HEK293 (cell line): ENCODE data around the gene FAM210A.

Source experiments
- CTCF ChIA-PET: fragments of 350-600 bp; formaldehyde crosslinking; extraction: SDS; loops from one replicate; lab custom pipeline; 2021; ENCODE audit warnings: antibody characterized with exemption; lab: Yijun Ruan, JAX
- POLR2A ChIA-PET: fragments of 300-600 bp; formaldehyde crosslinking; extraction: SDS; loops from one replicate; lab custom pipeline; 2020; ENCODE audit warnings: antibody characterized with exemption, inconsistent platforms; lab: Yijun Ruan, JAX
- H3K27ac ChIP-seq: fragments of 200-500 bp; sonication (Bioruptor generic); 2 replicates; pipeline ENCODE4 v1.5.1; 2014; ENCODE audit warnings: low read depth, low read length, control low read depth, inconsistent platforms; ENCODE audit errors: extremely low read depth
- H3K36me3 ChIP-seq, 2 experiments: fragments of 200-500 bp in 1 of 2; sonication (Bioruptor generic) in 1 of 2; 1 replicate in 1 of 2; 2 replicates in 1 of 2; pipeline ENCODE4 v1.5.1; 2014 to 2017; ENCODE audit warnings: inconsistent platforms in 2 of 2, low read length in 2 of 2; ENCODE audit not compliant: control insufficient read depth in 2 of 2, insufficient read depth in 1 of 2
- H3K4me1 ChIP-seq: fragments of 200-500 bp; sonication (Bioruptor generic); 2 replicates; pipeline ENCODE4 v1.5.1; 2014; ENCODE audit warnings: mild to moderate bottlenecking, low read length, inconsistent platforms; ENCODE audit not compliant: control insufficient read depth, insufficient read depth
- H3K4me3 ChIP-seq: 2 replicates; pipeline ENCODE4 v1.5.1; 2011; ENCODE audit warnings: low read depth, mild to moderate bottlenecking, control low read depth, low read length, moderate library complexity
- H3K9me3 ChIP-seq: fragments of 200-500 bp; sonication (Bioruptor generic); 2 replicates; pipeline ENCODE4 v1.5.1; 2014; ENCODE audit warnings: low read depth, low read length, inconsistent platforms; ENCODE audit not compliant: control insufficient read depth, insufficient read depth
- IKZF3 ChIP-seq: fragments of 450-650 bp; IDR thresholded peaks from 2 replicates; pipeline ENCODE4 v1.5.0; 2018; ENCODE audit warnings: missing biosample characterization, mild to moderate bottlenecking, missing genetic modification characterization, moderate library complexity
- KLF1 ChIP-seq: fragments of 450-650 bp; formaldehyde crosslinking; IDR thresholded peaks from 2 replicates; pipeline ENCODE4 v1.5.1; 2016; ENCODE audit warnings: missing biosample characterization, missing genetic modification characterization
- KLF7 ChIP-seq: fragments of 450-650 bp; formaldehyde crosslinking; IDR thresholded peaks from 2 replicates; pipeline ENCODE4 v1.5.1; 2016; ENCODE audit warnings: missing biosample characterization, missing genetic modification characterization, borderline replicate concordance
- PRDM1 ChIP-seq: fragments of 450-650 bp; formaldehyde crosslinking; IDR thresholded peaks from 2 replicates; pipeline ENCODE4; 2016; ENCODE audit warnings: missing biosample characterization, missing genetic modification characterization
- ZBTB17 ChIP-seq: fragments of 450-650 bp; formaldehyde crosslinking; IDR thresholded peaks from 2 replicates; pipeline ENCODE4 v1.5.1; 2016; ENCODE audit warnings: missing biosample characterization, missing genetic modification characterization
- ZBTB48 ChIP-seq: fragments of 450-650 bp; formaldehyde crosslinking; IDR thresholded peaks from 2 replicates; pipeline ENCODE4 v1.5.1; 2016; ENCODE audit warnings: missing biosample characterization, missing genetic modification characterization
- ZFP37 ChIP-seq: fragments of 450-650 bp; formaldehyde crosslinking; IDR thresholded peaks from 2 replicates; pipeline ENCODE4 v1.5.1; 2016; ENCODE audit warnings: missing biosample characterization, missing genetic modification characterization
- ZNF10 ChIP-seq: fragments of 450-650 bp; formaldehyde crosslinking; IDR thresholded peaks from 2 replicates; pipeline ENCODE4 v1.5.1; 2017; ENCODE audit warnings: missing biosample characterization, missing genetic modification characterization
- ZNF121 ChIP-seq: fragments of 450-650 bp; formaldehyde crosslinking; IDR thresholded peaks from 2 replicates; pipeline ENCODE4 v1.5.1; 2016; ENCODE audit warnings: missing biosample characterization, missing genetic modification characterization
- ZNF157 ChIP-seq: fragments of 450-650 bp; formaldehyde crosslinking; IDR thresholded peaks from 2 replicates; pipeline ENCODE4 v1.5.1; 2016; ENCODE audit warnings: missing biosample characterization, missing genetic modification characterization
- ZNF302 ChIP-seq: fragments of 450-650 bp; formaldehyde crosslinking; IDR thresholded peaks from 2 replicates; pipeline ENCODE4 v1.5.1; 2016; ENCODE audit warnings: missing biosample characterization, missing genetic modification characterization, low read depth
- ZNF350 ChIP-seq: fragments of 450-650 bp; formaldehyde crosslinking; IDR thresholded peaks from 2 replicates; pipeline ENCODE4 v1.5.0; 2017; ENCODE audit warnings: missing biosample characterization, mild to moderate bottlenecking, missing genetic modification characterization
- ZNF354C ChIP-seq: fragments of 450-650 bp; formaldehyde crosslinking; IDR thresholded peaks from 2 replicates; pipeline ENCODE4 v1.5.1; 2016; ENCODE audit warnings: missing biosample characterization, missing genetic modification characterization, low read depth, borderline replicate concordance
- ZNF501 ChIP-seq: fragments of 450-650 bp; formaldehyde crosslinking; IDR thresholded peaks from 2 replicates; pipeline ENCODE4 v1.5.1; 2016; ENCODE audit warnings: missing biosample characterization, missing genetic modification characterization
- ZNF610 ChIP-seq: fragments of 450-650 bp; formaldehyde crosslinking; IDR thresholded peaks from 2 replicates; pipeline ENCODE4 v1.5.1; 2016; ENCODE audit warnings: missing biosample characterization, missing genetic modification characterization, borderline replicate concordance
- ZNF623 ChIP-seq: fragments of 450-650 bp; formaldehyde crosslinking; IDR thresholded peaks from 2 replicates; pipeline ENCODE4 v1.5.1; 2016; ENCODE audit warnings: missing biosample characterization, missing genetic modification characterization
- ZNF654 ChIP-seq: fragments of 450-650 bp; formaldehyde crosslinking; IDR thresholded peaks from 2 replicates; pipeline ENCODE4 v1.5.1; 2016; ENCODE audit warnings: low read depth, missing biosample characterization, missing genetic modification characterization
- ZNF660 ChIP-seq: fragments of 450-650 bp; IDR thresholded peaks from 2 replicates; pipeline ENCODE4 v1.5.1; 2018; ENCODE audit warnings: missing biosample characterization, mild to moderate bottlenecking, missing genetic modification characterization
- ZNF670 ChIP-seq: fragments of 450-650 bp; formaldehyde crosslinking; IDR thresholded peaks from 2 replicates; pipeline ENCODE4 v1.5.1; 2016; ENCODE audit warnings: missing biosample characterization, missing genetic modification characterization, low read depth
- ZNF776 ChIP-seq: fragments of 450-650 bp; formaldehyde crosslinking; IDR thresholded peaks from 2 replicates; pipeline ENCODE4 v1.5.0; 2017; ENCODE audit warnings: missing biosample characterization, missing genetic modification characterization, borderline replicate concordance
- ZNF791 ChIP-seq: fragments of 450-650 bp; formaldehyde crosslinking; IDR thresholded peaks from 2 replicates; pipeline ENCODE4 v1.5.1; 2016; ENCODE audit warnings: missing biosample characterization, missing genetic modification characterization
- TF ChIP-seq, protein P1 (sequence below): fragments of 450-650 bp; formaldehyde crosslinking; IDR thresholded peaks from 2 replicates; pipeline ENCODE4 v1.5.1; 2016; ENCODE audit warnings: missing biosample characterization, missing genetic modification characterization, borderline replicate concordance
- TF ChIP-seq, protein P2 (sequence below): fragments of 450-650 bp; formaldehyde crosslinking; IDR thresholded peaks from 2 replicates; pipeline ENCODE4 v1.5.1; 2017; ENCODE audit warnings: missing biosample characterization, missing genetic modification characterization
- TF ChIP-seq, protein P3 (sequence below): fragments of 450-650 bp; formaldehyde crosslinking; IDR thresholded peaks from 2 replicates; pipeline ENCODE4 v1.5.1; 2016; ENCODE audit warnings: missing biosample characterization, missing genetic modification characterization
- TF ChIP-seq, protein P4 (sequence below): fragments of 450-650 bp; formaldehyde crosslinking; IDR thresholded peaks from 2 replicates; pipeline ENCODE4 v1.5.1; 2016; ENCODE audit warnings: missing biosample characterization, missing genetic modification characterization
- TF ChIP-seq, protein P5 (sequence below): fragments of 450-650 bp; formaldehyde crosslinking; IDR thresholded peaks from 2 replicates; pipeline ENCODE4 v1.5.1; 2017; ENCODE audit warnings: missing biosample characterization, missing genetic modification characterization

Gene FAM210A

DNA sequence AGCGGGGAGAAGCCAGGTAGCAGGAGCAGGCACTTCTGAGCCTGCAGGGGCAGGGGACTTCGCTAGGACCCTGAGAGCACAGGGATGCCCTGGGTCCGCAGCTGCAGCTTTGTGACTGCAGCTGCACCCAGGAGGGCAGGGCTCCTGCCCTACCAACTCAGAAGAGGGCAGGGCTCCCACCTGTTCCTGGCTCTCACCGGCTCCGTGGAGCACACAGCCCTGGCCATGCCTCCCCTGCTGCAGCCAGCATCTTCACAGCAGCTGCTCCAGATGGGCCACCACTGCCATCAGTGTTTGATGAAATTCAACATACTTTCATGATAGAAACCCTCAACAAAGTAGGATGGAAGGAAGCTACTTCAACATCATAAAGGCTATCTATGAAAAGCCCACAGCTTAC lies 92.7 kb downstream of the FAM210A start (continued):
- TF ChIP-seq, protein P1, sequence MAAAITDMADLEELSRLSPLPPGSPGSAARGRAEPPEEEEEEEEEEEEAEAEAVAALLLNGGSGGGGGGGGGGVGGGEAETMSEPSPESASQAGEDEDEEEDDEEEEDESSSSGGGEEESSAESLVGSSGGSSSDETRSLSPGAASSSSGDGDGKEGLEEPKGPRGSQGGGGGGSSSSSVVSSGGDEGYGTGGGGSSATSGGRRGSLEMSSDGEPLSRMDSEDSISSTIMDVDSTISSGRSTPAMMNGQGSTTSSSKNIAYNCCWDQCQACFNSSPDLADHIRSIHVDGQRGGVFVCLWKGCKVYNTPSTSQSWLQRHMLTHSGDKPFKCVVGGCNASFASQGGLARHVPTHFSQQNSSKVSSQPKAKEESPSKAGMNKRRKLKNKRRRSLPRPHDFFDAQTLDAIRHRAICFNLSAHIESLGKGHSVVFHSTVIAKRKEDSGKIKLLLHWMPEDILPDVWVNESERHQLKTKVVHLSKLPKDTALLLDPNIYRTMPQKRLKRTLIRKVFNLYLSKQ (tag by site-specific recombination) = no peak
- TF ChIP-seq ZNF10 (tag by site-specific recombination) (no peak), ZNF157 (tag by site-specific recombination) (no peak), ZNF660 (tag by site-specific recombination) (no peak)
- TF ChIP-seq, all 188 proteins: peak for 0

DNA sequence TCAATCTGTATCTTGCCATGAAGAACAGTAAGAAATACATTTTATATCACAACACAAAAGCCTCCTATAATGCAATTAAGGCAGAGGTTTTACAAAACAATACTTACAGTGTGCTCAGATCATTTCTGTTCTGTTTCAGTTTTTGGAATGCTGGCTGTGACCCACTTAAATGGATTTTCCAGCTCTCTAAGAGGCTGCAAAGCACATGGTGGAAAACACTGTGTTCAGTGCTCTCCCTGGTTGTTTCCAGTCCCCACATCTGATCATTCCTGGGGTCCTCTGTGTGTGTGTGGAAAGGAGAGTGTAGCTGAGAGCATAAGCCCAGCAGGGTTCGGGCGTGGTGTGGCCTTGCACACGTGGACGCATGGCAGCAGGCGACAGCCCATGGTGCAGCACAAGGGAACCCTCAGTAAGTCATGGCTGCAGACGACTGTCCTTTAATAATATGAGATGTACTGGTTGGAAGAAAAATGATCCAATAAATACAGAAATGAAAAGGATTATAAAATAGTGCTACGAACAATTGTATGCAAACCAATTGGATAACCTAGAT lies 95.6 kb downstream of the FAM210A start:
- CTCF ChIA-PET = interaction anchor here (0.6 to 2.9 kb wide), 9 partner anchors 8 to 987 kb away, joined by 3 to 13 read pairs (median 4); partner anchors contain the start of genes FAM210A and MC5R

DNA sequence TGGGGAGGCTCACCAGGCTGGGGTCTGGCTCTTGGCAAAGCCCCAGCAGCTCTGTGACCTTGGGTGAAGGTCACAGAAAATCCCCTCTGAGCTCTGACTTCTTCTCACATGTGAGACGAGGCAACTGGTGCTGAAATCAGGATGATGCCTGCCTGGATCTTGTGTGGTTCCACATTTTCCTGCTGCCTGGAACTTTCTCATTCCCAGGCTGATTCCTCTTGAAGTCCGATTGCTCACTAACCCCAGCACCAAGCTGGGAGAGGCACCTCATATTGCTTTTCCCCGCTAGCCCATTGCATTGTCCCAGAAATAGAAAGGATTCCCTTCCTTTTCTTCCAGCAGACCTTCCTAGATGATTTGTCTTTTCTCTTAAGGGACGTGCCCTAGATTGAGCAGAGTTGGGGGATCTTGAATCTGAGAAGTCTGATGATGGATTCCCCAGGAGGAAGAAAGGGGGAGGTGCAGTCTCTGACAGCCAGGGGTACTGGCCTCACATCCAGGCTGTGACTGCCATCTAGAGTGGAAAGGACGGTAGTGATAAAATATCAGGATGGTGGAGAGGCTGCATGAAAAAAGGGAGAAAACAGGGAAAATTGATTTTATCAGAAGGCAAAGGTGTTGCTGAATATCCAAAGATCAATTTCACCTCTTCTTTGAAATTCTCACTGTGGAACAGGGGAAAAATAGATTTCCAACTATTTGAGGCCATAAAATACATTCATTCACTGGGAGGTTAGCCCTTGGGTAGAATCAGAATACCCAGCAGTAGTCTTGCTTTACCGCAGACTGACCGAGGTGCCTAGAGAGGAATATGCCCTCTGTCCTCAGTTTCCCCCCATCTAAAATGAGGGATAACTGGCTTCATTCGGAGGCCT lies 96.3 kb downstream of the FAM210A start:
- H3K27ac ChIP-seq = no peak overlapping the region
- H3K9me3 ChIP-seq = no peaks in the 10 kb centered on the region; the same call in 1 of the 2 replicates
- no peaks in the 10 kb centered on the region for H3K36me3 ChIP-seq
- no peaks in the 10 kb centered on the region; the same call in 1 of the 2 replicates for H3K4me1 ChIP-seq
- CTCF ChIA-PET = interaction anchor here (0.8 to 2.9 kb wide), 7 partner anchors 9 to 471 kb away, joined by 3 to 13 read pairs (median 6); partner anchors contain the start of gene FAM210A
- no peak overlapping the region for H3K4me3 ChIP-seq
- POLR2A ChIA-PET = no interaction called here
- TF ChIP-seq ZNF670 = no peak
- peak; percentile 87 for TF ChIP-seq ZNF654
- TF ChIP-seq ZBTB17 (tag by site-specific recombination) = peak; percentile 72
- no peak for TF ChIP-seq ZNF350 (tag by site-specific recombination)
- TF ChIP-seq ZBTB48 = 0 out of 2 replicates have a peak, but pooled peaks have one; percentile 52
- TF ChIP-seq, protein P2, sequence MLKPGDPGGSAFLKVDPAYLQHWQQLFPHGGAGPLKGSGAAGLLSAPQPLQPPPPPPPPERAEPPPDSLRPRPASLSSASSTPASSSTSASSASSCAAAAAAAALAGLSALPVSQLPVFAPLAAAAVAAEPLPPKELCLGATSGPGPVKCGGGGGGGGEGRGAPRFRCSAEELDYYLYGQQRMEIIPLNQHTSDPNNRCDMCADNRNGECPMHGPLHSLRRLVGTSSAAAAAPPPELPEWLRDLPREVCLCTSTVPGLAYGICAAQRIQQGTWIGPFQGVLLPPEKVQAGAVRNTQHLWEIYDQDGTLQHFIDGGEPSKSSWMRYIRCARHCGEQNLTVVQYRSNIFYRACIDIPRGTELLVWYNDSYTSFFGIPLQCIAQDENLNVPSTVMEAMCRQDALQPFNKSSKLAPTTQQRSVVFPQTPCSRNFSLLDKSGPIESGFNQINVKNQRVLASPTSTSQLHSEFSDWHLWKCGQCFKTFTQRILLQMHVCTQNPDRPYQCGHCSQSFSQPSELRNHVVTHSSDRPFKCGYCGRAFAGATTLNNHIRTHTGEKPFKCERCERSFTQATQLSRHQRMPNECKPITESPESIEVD (tag by site-specific recombination) = no peak
- no peak for TF ChIP-seq ZNF623 (tag by site-specific recombination)
- TF ChIP-seq, protein P3, sequence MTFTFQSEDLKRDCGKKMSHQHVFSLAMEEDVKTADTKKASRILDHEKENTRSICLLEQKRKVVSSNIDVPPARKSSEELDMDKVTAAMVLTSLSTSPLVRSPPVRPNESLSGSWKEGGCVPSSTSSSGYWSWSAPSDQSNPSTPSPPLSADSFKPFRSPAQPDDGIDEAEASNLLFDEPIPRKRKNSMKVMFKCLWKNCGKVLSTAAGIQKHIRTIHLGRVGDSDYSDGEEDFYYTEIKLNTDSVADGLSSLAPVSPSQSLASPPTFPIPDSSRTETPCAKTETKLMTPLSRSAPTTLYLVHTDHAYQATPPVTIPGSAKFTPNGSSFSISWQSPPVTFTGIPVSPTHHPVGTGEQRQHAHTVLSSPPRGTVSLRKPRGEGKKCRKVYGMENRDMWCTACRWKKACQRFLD (tag by site-specific recombination) = no peak
- TF ChIP-seq PRDM1 (tag by site-specific recombination) = 0 out of 2 replicates have a peak, but pooled peaks have one; percentile 38
- no peak for TF ChIP-seq ZNF354C
- TF ChIP-seq ZFP37 (tag by site-specific recombination) = no peak
- TF ChIP-seq, protein P4, sequence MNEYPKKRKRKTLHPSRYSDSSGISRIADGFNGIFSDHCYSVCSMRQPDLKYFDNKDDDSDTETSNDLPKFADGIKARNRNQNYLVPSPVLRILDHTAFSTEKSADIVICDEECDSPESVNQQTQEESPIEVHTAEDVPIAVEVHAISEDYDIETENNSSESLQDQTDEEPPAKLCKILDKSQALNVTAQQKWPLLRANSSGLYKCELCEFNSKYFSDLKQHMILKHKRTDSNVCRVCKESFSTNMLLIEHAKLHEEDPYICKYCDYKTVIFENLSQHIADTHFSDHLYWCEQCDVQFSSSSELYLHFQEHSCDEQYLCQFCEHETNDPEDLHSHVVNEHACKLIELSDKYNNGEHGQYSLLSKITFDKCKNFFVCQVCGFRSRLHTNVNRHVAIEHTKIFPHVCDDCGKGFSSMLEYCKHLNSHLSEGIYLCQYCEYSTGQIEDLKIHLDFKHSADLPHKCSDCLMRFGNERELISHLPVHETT (tag by site-specific recombination) = no peak
- no peak for TF ChIP-seq ZNF776 (tag by site-specific recombination)

More for the DNA sequence above, 95.6 kb downstream of the FAM210A start:
- Histone ChIP-seq H3K36me3 (no peaks in the 10 kb centered on the region), H3K4me3 (no peak overlapping the region), H3K9me3 (no peaks in the 10 kb centered on the region; the same call in 1 of the 2 replicates), H3K27ac (no peak overlapping the region), H3K4me1 (no peaks in the 10 kb centered on the region; the same call in 1 of the 2 replicates)
- POLR2A ChIA-PET = no interaction called here
- TF ChIP-seq ZNF121 = no peak
- TF ChIP-seq KLF1 (tag by site-specific recombination) = no peak
- TF ChIP-seq ZNF660 (tag by site-specific recombination) = no peak
- no peak for TF ChIP-seq ZNF791 (tag by site-specific recombination)
- no peak for TF ChIP-seq ZNF610
- TF ChIP-seq, protein P5, sequence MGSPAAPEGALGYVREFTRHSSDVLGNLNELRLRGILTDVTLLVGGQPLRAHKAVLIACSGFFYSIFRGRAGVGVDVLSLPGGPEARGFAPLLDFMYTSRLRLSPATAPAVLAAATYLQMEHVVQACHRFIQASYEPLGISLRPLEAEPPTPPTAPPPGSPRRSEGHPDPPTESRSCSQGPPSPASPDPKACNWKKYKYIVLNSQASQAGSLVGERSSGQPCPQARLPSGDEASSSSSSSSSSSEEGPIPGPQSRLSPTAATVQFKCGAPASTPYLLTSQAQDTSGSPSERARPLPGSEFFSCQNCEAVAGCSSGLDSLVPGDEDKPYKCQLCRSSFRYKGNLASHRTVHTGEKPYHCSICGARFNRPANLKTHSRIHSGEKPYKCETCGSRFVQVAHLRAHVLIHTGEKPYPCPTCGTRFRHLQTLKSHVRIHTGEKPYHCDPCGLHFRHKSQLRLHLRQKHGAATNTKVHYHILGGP (tag by site-specific recombination) = no peak
- no peak for TF ChIP-seq ZNF302 (tag by site-specific recombination)
- TF ChIP-seq ZNF670 = no peak
- no peak for TF ChIP-seq ZNF501 (tag by site-specific recombination)
- TF ChIP-seq IKZF3 (tag by site-specific recombination) = no peak
- TF ChIP-seq KLF7 = no peak
